ENCODE measurements around the gene PKP4. TPM values are rescaled to one million over a fixed set of nuclear protein-coding genes. Genes with fewer than 3 reads are reported as not detected.

Gene PKP4
- total RNA-seq, 1 experiment from 2014 or later, result 55.2 TPM

DNA sequence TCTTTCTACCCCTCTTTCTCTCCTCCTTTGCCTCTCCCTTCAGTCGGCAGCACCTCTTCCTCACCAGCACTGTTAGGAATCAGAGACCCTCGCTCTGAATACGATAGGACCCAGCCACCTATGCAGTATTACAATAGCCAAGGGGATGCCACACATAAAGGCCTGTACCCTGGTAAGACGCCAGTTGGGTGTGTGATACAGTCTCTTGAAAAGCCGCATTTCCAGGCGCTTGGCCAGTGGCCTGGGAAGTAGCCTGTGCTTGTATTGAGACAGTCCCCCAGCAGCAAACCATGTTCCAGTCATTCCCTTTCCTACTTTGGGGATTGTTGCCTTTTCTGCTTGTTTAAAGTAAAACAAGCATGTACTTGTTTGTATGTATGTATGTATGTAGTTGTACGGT is 219.9 kb downstream of the PKP4 start:
- H3K4me3 ChIP-seq (replicated peaks in 1 of 2; ENCODE audit: low read depth in 1 of 2, low read length in 2 of 2), result no peak overlapping the region
- no TSS peak for BruUV-seq (replicated peaks)
- no peak overlapping the region for H3K27ac ChIP-seq (ENCODE audit: low read depth, low read length)
- CTCF ChIA-PET, result no interaction called here
- H3K79me2 ChIP-seq (ENCODE audit: insufficient read depth, low read length), result no peaks in the 10 kb centered on the region
- no peaks in the 10 kb centered on the region for H3K27me3 ChIP-seq (ENCODE audit: insufficient read depth, low read length)
- H2AFZ ChIP-seq (ENCODE audit: low read depth, low read length, poor library complexity, severe bottlenecking), result no peak overlapping the region
- POLR2A ChIA-PET, result no interaction called here
- RAD21 ChIA-PET (ENCODE audit: low non-redundant PET in 1 of 2, low total read pairs in 2 of 2, uncharacterized antibody in 2 of 2, unreplicated experiment in 2 of 2), result no interaction called here
- H3K9ac ChIP-seq (ENCODE audit: low read length), result no peak overlapping the region
- no peak for TF ChIP-seq EZH2 (IDR thresholded peaks at IDR 0.05)
- no peak for TF ChIP-seq ELF1 (IDR thresholded peaks at IDR 0.05; ENCODE audit: borderline replicate concordance, low read depth)
- TF ChIP-seq CBX3 (IDR thresholded peaks at IDR 0.05; ENCODE audit: low read depth), result no peak
- TF ChIP-seq, protein P1, sequence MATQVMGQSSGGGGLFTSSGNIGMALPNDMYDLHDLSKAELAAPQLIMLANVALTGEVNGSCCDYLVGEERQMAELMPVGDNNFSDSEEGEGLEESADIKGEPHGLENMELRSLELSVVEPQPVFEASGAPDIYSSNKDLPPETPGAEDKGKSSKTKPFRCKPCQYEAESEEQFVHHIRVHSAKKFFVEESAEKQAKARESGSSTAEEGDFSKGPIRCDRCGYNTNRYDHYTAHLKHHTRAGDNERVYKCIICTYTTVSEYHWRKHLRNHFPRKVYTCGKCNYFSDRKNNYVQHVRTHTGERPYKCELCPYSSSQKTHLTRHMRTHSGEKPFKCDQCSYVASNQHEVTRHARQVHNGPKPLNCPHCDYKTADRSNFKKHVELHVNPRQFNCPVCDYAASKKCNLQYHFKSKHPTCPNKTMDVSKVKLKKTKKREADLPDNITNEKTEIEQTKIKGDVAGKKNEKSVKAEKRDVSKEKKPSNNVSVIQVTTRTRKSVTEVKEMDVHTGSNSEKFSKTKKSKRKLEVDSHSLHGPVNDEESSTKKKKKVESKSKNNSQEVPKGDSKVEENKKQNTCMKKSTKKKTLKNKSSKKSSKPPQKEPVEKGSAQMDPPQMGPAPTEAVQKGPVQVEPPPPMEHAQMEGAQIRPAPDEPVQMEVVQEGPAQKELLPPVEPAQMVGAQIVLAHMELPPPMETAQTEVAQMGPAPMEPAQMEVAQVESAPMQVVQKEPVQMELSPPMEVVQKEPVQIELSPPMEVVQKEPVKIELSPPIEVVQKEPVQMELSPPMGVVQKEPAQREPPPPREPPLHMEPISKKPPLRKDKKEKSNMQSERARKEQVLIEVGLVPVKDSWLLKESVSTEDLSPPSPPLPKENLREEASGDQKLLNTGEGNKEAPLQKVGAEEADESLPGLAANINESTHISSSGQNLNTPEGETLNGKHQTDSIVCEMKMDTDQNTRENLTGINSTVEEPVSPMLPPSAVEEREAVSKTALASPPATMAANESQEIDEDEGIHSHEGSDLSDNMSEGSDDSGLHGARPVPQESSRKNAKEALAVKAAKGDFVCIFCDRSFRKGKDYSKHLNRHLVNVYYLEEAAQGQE (IDR thresholded peaks at IDR 0.05; ENCODE audit: low read depth), result no peak
- no peak for TF ChIP-seq YY1 (IDR thresholded peaks at IDR 0.05; ENCODE audit: extremely low read depth, insufficient replicate concordance, low read depth, low read length)
- no peak for TF ChIP-seq TCF7L2 (IDR thresholded peaks at IDR 0.05; ENCODE audit: borderline replicate concordance, extremely low read depth, insufficient read depth, insufficient read length)
- TF ChIP-seq ZNF274 (IDR thresholded peaks at IDR 0.05; ENCODE audit: low read depth, low read length), result no peak
- no peak for TF ChIP-seq CEBPB (IDR thresholded peaks at IDR 0.05; ENCODE audit: low read depth)
- no peak for TF ChIP-seq POLR2A (IDR thresholded peaks at IDR 0.05; ENCODE audit: borderline replicate concordance, extremely low read depth, insufficient read depth, insufficient read length)
- no peak for TF ChIP-seq POLR2AphosphoS5 (IDR thresholded peaks at IDR 0.05; ENCODE audit: low read depth, low read length)
- TF ChIP-seq RAD21 (IDR thresholded peaks at IDR 0.05; ENCODE audit: low read depth), result no peak
- TF ChIP-seq FOSL1 (IDR thresholded peaks at IDR 0.05; ENCODE audit: low read depth), result no peak
- TF ChIP-seq, protein P2, sequence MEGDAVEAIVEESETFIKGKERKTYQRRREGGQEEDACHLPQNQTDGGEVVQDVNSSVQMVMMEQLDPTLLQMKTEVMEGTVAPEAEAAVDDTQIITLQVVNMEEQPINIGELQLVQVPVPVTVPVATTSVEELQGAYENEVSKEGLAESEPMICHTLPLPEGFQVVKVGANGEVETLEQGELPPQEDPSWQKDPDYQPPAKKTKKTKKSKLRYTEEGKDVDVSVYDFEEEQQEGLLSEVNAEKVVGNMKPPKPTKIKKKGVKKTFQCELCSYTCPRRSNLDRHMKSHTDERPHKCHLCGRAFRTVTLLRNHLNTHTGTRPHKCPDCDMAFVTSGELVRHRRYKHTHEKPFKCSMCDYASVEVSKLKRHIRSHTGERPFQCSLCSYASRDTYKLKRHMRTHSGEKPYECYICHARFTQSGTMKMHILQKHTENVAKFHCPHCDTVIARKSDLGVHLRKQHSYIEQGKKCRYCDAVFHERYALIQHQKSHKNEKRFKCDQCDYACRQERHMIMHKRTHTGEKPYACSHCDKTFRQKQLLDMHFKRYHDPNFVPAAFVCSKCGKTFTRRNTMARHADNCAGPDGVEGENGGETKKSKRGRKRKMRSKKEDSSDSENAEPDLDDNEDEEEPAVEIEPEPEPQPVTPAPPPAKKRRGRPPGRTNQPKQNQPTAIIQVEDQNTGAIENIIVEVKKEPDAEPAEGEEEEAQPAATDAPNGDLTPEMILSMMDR (IDR thresholded peaks at IDR 0.05 in 2 of 3, conservative IDR thresholded peaks at IDR 0.05 in 1 of 3; ENCODE audit: borderline replicate concordance in 1 of 3, insufficient read depth in 1 of 3, low read depth in 2 of 3, low read length in 2 of 3), result no peak
- TF ChIP-seq SRF (IDR thresholded peaks at IDR 0.05; ENCODE audit: low read depth), result no peak
- DNase-seq (ENCODE audit: low read depth, low spot score) (no peak), ATAC-seq (no peak)
- H3K4me2 ChIP-seq (ENCODE audit: low read length), result no peak overlapping the region
- intact Hi-C loops (cut with micrococcal nuclease), result no loop called here
- no peaks in the 10 kb centered on the region for H3K4me1 ChIP-seq (ENCODE audit: control insufficient read depth in 1 of 2, insufficient read depth in 2 of 2, low read length in 2 of 2)
- no peaks in the 10 kb centered on the region for H4K20me1 ChIP-seq (ENCODE audit: insufficient read depth)
- no peaks in the 10 kb centered on the region for H3K9me2 ChIP-seq (ENCODE audit: insufficient read depth)
- no peaks in the 10 kb centered on the region for H3K9me3 ChIP-seq (ENCODE audit: control insufficient read depth in 1 of 2, insufficient read depth in 1 of 2, low read depth in 1 of 2, low read length in 2 of 2)
- H3K36me3 ChIP-seq (ENCODE audit: control insufficient read depth in 1 of 2, insufficient read depth in 2 of 2, low read length in 2 of 2), result peaks cover 0 to 6% of the 10 kb centered on the region in 2 experiments; a peak in 3 of 4 replicates

All from HCT116 (cell line).